Left colon (tissue), 2 donors: ENCODE data around the gene WDFY2. TPM values are rescaled to one million over a fixed set of nuclear protein-coding genes. Genes with fewer than 3 reads are reported as not detected.

Source experiments
- ATAC-seq: fragments of 200-7000 bp; cut with Tn5 transposase; one replicate; pipeline ENCODE4 v1.9.1; 2020; ENCODE audit warnings: mild to moderate bottlenecking, moderate library complexity
- DNase-seq, 2 donors: peaks; one replicate each; pipeline ENCODE4 v3.0.0-alpha.2; 2020
- intact Hi-C, 2 donors: fragments of 100-400 bp; cut with DNase I in 1 of 2; cut with micrococcal nuclease in 1 of 2; formaldehyde crosslinking; loops; one replicate each; pipeline versions ENCODE4 v1.11.2 to v1.14.0; 2022; cut with DNase I, micrococcal nuclease
- total RNA-seq, 2 donors: library from RNA; stranded (reverse); fragmentation: NEBNext Ultra II Directional; extraction: Animal tissue kit (Norgen Biotek cat#: 25700); gene quantifications; one replicate each; pipeline ENCODE4 v1.2.1, GENCODE V29; 2021
- donor health status: DM: no; HTN: no; CAD: no.
- donor health status: DM: yes; HTN: yes; CAD: no.

WDFY2 gene
- total RNA-seq, 2 donors from 2014 or later, result 4.2 to 4.7 TPM

DNA sequence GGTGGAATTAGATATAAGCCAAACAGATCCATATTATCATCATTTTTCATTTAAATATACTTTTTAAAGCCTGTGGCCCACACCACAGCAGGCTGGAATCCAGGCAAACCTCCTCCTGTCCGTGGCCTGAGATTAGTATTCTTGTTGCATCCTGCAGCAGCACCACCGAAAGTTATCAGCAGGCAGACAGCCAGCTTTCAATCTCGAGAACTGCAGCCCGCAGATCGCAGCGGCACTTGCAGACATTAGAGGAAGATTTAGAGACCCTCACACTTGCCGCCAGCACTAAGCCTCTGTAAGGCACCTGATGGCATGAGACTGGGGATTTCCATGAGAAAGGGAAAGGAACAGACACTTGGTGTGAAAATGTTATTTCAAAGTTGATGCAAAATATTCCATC is 212.3 kb downstream of the WDFY2 start:
- DNase-seq (no peak), ATAC-seq (no peak)
- intact Hi-C loops, result no loop called here

DNA sequence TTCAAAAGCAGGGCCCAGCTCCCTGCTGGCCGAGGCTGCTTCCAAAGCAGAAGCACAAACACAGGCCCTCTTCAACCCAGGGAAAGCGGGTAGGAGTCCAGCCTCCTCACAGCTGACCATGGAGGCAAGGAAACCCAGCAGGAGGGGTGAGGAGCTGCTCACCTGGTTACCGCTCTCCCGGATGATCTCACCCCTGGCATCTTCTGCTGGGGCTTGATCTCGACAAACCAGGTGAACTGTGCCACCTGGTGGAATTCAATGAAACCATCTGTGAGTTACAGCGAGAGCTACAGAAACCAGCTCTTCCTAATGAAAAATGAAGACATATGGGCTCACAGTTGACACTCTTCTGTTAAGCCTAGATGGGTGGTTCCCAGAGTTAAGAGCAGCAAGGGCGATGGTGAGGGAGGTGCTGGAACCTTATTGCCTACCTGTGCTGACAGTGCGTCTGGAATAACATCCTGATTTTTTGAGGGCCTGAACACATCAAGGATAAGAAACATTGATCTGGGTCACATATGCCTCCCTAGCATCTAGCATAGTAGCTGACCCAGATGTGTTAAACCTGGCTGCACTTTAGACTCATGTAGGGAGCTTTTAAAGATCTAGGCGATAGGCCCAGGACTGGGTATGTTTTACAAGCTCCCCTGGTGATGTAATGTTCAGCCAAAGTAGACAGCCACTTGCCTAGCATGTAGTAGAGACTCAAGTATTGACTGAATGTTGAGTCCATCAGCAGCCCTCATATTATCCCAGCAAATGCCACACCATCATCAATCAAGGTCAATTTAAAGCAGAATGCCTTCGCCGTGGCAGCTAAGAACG is 213.6 kb downstream of the WDFY2 start:
- intact Hi-C loops, result no loop called here

DNA sequence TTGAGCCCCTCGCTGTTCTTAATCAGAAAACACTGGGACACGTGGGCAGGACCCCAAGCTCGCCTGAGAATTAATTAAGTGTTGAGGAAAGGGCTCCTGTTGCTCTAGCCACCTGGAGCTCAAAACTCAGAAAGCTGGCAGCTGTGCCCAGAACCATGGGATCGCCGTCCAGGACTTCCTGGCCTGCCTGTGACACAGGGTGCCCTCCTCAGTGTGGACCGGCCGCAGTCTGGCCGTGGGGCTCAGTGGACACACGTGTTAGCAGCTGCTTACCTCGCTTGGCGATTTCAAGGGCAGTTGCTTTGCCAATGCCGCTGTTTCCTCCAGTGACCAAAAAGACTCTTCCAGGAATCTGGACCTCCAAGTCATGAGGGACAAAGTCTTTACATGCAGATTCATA is 215.0 kb downstream of the WDFY2 start:
- intact Hi-C loops, result no loop called here
- no peak for DNase-seq

More for the DNA sequence above, 213.6 kb downstream of the WDFY2 start:
- DNase-seq (peak; percentile 43 to 51), ATAC-seq (peak; percentile 59)

DNA sequence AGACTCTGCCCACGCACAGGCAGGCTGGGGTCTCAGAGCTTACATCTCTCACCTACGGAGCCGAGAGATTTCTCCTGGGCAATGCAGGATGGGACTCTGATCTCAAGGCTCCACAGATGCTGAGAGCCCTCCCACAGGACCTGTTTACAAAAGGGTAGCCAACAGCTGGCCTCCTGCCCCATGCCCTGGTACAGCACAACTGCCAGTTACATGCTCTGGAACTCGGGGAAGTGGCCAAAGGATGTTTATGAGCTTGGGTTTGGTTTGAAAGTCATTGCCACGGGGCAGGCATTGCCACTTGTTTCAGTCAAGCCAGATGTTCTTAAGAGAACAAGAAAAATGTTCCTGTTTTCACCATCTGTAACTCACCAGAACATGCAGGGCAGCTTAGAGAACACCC is 216.2 kb downstream of the WDFY2 start:
- ATAC-seq (no peak), DNase-seq (peak in 1 of 2 donors; percentile 55)
- intact Hi-C loops, result loop anchor here in 1 of 2 donors (10.0 kb wide), 1 partner anchor 216 kb away; the partner anchor contains the start of gene WDFY2

More for the DNA sequence above, 215.0 kb downstream of the WDFY2 start:
- no peak for ATAC-seq

DNA sequence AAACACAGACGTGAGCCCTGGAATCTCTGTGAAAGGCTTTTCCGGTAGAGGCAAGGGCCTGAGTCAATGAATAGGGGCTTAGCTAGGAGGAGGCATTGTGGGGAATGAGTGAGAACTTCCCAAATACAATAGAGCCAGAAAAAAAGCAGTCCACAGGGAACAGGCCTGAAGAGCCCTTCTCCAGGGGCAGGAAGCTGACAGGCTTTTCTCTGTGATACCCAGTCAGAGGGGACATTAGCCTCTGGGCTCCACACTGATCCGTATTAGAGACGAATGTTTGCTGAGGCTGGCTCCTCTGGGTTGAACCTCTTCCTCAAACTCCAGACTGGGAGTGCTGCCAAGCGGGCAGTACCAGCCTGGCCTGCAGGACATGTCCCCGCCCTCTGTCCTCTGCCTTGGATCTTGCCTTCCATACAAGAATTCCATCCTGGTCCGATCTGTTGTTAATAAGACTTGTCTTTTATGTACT is 217.4 kb downstream of the WDFY2 start:
- DNase-seq (peak; percentile 88 to 92), ATAC-seq (peak; percentile 56)
- intact Hi-C loops, result loop anchor here in 1 of 2 donors (10.0 kb wide), 1 partner anchor 217 kb away; the partner anchor contains the start of gene WDFY2

DNA sequence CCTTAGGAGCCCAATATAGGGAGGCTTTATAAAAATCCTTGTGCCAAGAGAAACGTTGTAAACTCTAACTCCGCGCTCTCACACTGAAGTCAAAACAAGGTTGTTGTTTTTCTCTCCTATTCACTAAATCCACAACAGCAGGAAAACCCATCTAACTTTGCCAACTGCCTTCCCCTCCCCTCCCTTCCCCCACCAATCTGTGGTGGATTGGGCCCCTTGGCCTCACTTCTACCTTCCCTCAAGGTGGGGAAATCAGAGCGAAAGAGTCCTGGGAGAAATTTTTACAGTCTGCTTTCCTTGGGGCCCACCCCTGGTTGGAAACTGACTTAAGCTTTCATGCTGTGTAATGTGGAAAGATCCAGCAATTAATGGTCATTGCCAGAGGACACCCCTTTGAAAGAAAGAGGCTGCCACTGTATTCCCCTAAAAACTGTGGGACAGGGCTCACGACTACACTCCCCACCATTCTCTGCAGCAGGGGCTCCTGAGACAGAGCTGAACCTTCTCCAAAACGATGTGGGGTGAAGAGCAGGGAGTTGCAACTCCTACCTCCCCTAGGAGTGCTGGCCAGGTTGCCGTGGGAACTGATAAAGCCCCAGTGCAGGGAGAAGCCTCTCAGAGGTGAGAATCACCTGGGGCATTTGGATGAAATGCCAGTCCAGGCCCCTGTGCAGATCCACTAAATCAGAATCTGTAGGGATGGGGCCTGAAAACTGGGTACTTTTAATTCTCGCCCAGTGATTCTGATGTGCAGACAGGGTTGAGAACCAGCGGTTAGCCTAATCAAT is 218.6 kb downstream of the WDFY2 start:
- ATAC-seq (no peak), DNase-seq (peak in 1 of 2 donors; percentile 37)
- intact Hi-C loops, result loop anchor here in 1 of 2 donors (10.0 kb wide), 1 partner anchor 218 kb away; the partner anchor contains the start of gene WDFY2

DNA sequence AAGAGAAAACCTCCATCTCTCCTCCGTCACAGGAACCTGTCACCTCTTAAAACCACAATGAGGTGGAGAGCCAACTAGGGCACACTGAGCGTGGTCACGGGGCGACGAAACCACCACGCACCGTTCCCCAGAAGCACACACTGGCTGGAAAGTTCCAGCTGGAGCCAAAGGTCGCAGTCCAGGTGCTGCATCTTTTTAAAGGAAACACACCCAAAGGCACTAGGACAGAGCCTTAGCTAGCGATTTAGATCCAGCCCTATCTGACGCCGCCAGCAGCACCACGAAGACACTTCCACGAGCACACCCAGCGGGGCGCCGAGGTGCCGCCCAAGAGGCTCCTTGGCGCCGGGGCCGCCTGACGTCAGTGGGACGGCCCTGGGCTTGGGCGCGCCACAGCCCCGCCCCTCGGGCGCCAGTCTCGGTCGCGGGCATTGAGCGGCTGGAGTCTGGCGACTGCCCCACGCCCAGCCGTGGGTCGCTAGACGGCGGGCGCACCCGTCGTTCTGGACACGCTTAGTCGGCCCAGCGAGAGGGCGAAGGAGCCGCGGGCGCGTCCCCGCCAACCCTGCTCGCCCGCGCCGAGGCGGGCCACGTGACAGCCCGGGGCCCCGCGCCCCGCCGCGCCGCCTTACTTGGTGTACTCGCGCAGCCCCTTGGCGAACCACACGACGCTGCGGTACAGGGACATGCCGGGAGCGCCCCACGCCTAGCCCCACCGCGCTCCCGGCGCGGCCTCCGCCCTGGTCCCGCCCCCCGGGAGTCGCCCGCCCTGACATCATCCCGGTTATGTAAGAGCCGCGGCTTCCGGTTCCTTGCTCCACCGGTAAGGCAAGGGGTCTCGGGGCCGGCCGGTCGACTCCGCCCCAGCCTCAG is 219.4 kb downstream of the WDFY2 start, which contains the start of gene DHRS12:
TSS of gene DHRS12 (minus strand) at position 742 of the 873 bp plus-strand sequence. CDS start 4,504 bp downstream, outside the sequence.
- DNase-seq, result peak; percentile 93 to 94
- ATAC-seq, result peak; percentile 82
- intact Hi-C loops, result loop anchor here in 1 of 2 donors (10.0 kb wide), 1 partner anchor 219 kb away; the partner anchor contains the start of gene WDFY2

DNA sequence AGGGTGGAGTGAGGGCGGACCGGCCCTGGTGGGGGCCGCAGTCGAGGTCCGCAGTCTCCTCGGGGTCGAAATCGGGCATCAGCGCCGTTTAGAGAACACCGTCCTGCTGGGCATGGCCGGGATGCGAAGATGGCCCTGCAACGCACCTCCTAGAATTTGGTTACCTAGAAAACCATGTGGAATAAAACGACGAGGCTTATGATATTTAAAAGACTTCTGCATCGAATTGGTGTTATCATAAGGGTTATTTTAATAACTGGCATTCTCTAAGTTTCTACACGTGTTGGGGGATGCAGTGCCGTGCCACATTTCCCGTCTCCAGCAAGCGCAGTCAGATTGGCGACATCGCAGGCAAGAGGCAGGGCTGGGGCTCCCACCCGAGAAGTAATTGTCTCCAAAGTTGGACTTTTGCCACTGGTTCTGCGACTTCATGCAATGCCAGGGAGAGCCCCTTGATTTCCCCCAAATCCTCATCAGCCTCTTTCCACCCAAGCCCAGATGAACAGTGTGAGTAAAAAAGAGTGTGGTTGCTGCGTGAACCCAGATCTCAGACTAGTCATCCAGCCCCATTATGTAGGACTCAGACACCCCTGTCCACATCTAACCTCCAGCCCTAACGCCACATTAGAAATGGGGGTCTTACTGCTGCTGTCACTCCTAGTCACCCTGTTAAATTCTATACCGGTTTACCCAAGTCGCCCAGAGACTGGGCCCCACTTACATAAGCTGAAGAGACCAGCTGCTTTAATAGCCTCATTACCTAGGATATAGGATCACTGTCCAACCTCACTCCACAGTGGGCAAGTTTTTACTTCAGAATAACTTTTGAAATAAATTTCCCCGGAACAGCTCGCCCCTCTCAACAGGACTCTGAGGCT is 220.3 kb downstream of the WDFY2 start:
- ATAC-seq (no peak), DNase-seq (peak in 1 of 2 donors; percentile 52)
- intact Hi-C loops, result loop anchor here in 1 of 2 donors (10.0 kb wide), 1 partner anchor 220 kb away; the partner anchor contains the start of gene WDFY2

DNA sequence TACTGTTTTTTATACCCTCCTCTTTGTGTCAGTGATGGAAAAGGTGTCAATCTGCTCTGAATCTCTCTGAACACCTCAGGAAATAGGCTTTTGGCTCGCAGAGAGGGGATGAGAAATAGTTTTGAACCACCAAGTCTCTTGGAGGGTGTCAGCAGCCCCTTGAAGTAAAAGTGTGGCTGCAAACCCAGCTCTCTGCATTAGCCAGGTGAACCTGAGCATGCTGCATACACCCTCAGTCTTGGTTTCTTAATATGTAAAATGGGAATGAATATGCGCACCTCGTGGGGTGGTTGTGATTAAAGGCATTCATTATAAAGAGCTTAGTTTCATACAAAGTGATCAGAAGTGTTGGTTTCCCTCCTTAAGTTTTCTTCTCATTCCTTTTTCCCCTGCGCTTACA is 221.1 kb downstream of the WDFY2 start:
- intact Hi-C loops, result loop anchor here in 1 of 2 donors (10.0 kb wide), 1 partner anchor 221 kb away; the partner anchor contains the start of gene WDFY2
- DNase-seq, result no peak
- ATAC-seq, result no peak

DNA sequence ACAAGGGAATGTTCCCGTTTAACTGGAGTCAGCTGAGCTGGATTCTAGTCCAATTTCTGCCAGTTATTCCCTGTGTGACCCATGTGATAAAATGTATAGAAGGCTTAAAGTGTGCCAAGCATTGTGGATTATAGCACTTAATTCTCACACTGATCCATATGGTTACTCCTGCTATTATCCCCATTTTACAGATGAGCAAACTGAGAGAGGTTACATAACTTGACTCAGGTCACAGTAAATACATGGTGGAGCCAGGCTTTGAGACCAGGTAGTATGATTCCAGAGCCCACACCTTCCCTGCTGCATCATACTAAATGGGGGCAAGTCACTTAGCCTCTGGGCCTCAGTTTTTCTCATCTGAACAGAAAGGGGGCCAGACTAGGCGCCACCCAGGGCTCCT is 221.7 kb downstream of the WDFY2 start:
- no peak for ATAC-seq
- intact Hi-C loops, result loop anchor here in 1 of 2 donors (10.0 kb wide), 1 partner anchor 221 kb away; the partner anchor contains the start of gene WDFY2
- DNase-seq, result no peak

DNA sequence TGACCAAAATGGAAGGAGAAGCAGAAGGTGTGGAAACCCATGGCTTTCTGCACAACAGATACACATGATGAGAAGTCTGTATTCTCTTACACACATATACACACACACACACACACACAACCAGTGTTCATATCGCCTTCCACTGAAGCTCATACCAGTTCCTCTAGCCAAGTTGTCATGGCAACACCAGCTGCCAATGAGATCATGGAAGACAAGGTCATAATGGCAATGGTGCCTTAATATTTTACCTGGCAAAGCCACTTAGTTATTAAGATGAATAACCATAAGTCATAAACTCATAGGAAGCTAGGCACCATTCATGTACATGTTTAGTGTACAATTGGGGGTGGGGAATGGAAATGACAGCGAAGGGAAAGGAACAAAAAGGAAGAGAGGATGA is 222.3 kb downstream of the WDFY2 start:
- DNase-seq (no peak), ATAC-seq (no peak)
- intact Hi-C loops, result loop anchor here in 1 of 2 donors (10.0 kb wide), 1 partner anchor 222 kb away; the partner anchor contains the start of gene WDFY2

DNA sequence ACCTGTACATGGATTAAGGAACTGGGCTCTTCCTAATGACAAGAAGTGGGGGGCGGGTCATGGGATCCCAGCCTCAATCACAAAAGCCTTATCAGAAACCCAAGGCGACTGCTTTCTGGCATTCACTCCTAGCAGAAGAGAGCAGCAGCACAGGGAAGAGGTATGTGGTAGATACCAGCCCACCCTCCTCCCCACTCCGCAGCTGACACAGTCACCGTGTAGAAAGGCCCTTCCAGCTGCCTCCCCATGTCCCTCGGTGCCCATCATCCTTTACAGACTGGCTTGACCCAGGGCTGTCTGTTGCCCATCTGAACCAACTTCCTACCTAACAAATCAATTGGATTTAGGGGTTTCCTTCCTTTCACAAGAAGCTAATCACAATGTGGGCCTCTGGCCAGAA is 222.8 kb downstream of the WDFY2 start:
- DNase-seq (no peak), ATAC-seq (no peak)
- intact Hi-C loops, result loop anchor here in 1 of 2 donors (10.0 kb wide), 1 partner anchor 222 kb away; the partner anchor contains the start of gene WDFY2

DNA sequence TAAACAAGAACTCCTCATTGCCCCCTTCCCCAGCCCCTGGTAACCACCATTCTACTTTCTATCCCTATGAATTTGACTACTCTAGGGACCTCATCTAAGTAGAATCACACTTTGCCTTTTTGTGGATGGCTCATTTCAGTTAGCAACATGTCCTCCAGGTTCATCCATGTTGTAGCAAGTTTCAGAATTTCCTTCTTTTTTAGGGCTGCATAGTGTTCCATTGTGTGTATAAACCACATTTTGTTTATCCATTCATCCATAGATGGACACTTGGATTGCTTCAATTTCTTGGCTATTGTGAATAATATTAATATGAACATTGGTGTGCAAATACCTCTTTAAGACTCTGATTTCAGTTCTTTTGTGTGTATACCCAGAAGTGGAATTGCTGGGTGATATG is 224.5 kb downstream of the WDFY2 start:
- ATAC-seq (no peak), DNase-seq (no peak)
- intact Hi-C loops, result loop anchor here in 1 of 2 donors (10.0 kb wide), 1 partner anchor 224 kb away; the partner anchor contains the start of gene WDFY2

DNA sequence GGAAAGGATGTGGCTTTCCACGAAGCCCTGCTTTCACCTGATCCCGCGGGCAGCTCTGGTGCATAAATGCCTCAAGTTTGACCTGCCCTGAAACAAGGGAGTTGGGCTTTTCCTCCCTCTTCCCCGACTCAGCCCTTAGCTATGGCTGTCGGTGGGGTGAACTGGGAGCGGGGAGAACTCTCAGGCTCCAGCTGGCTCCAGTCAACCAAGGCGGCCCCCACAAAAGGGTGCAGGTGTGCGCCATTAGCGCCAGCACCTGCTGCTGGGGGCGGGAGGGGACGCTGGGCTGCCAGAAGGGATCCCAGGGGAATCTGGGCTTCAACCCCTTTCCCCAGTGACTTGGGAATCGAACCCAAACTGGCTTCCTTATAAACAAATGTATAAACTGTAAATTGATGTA is 226.8 kb downstream of the WDFY2 start:
- ATAC-seq (no peak), DNase-seq (no peak)
- intact Hi-C loops, result loop anchor here in 1 of 2 donors (10.0 kb wide), 1 partner anchor 356 kb away; the partner anchor contains the start of gene INTS6

DNA sequence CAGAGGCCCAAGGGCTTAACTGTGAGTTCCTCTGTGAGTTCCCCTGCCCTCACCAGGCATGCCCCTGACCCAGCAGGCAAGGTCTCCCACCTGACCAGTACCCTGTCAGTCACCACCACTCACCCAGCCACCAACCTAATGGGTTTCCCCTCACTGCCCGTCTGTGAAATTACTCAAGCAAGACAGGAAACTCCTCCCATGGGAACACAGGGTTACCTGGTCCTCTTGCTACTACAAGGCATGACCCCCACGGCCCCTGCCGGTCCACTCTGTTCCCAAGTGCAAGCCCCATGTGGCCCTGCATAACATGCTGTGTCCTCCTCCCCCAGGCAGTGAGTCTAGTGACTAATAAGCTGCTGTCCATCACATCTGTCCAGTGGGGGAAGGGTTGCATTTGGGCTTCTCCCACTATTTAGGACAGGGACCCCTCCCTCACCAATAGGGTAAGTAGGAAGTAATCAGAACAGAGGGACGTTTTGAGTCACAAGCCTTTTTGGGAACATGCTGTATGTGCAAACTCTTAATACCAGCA is 227.7 kb downstream of the WDFY2 start:
- DNase-seq (no peak), ATAC-seq (no peak)
- intact Hi-C loops, result loop anchor here in 1 of 2 donors (10.0 kb wide), 1 partner anchor 357 kb away; the partner anchor contains the start of gene INTS6

DNA sequence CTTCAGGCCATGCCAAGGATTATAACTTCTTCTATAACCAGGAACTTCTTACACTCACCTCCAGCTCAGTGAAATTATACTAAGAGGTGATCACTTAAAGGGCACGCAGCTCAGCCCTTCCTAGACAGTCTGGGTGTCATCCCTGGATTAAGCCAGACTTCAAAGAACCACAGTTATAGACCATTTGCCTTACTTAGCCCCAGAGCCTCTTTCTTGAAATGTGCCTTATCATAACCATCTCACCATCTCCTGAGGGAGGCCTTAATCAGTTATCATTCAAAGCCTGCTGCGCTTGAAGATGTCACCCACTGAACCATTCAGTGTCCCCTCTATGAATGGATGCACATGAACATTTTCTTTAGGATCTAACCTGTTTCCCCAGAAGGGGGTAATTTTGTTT is 229.8 kb downstream of the WDFY2 start:
- ATAC-seq, result no peak
- DNase-seq, result no peak
- intact Hi-C loops, result loop anchor here in 1 of 2 donors (10.0 kb wide), 1 partner anchor 359 kb away; the partner anchor contains the start of gene INTS6
